PFSK-1 (cell line): Measurements from ENCODE around the gene SAMD10.

ENCODE experiments used
- FOXP2 ChIP-seq: optimal IDR thresholded peaks from 2 replicates; pipeline ENCODE3; 2011; ENCODE audit warnings: borderline replicate concordance, control low read depth, inconsistent platforms; ENCODE audit not compliant: insufficient read depth; ENCODE audit errors: extremely low read length, extremely low read depth
- POLR2AphosphoS5 ChIP-seq: IDR thresholded peaks from 2 replicates; pipeline ENCODE4 v1.6.1; 2012; ENCODE audit warnings: low read depth, mild to moderate bottlenecking, control low read depth, low read length, moderate library complexity
- REST ChIP-seq, 2 experiments: IDR thresholded peaks; 2 replicates each; pipeline versions ENCODE4 v1.6.1 to v1.8.0; 2011 to 2012; ENCODE audit warnings: low read depth in 2 of 2, low read length in 2 of 2, control low read depth in 1 of 2, inconsistent platforms in 1 of 2, mild to moderate bottlenecking in 1 of 2, moderate library complexity in 1 of 2; ENCODE audit not compliant: insufficient read depth in 1 of 2
- SIN3A ChIP-seq: IDR thresholded peaks from 2 replicates; pipeline ENCODE4 v1.6.1; 2012; ENCODE audit warnings: mild to moderate bottlenecking, low read length, moderate library complexity, borderline replicate concordance; ENCODE audit not compliant: insufficient read depth
- TAF1 ChIP-seq: IDR thresholded peaks from 2 replicates; pipeline ENCODE4 v1.6.1; 2012; ENCODE audit warnings: low read length, control low read depth, borderline replicate concordance; ENCODE audit not compliant: insufficient read depth

Gene SAMD10

GRCh38 chr20:64024141-64024990, 44.9 kb upstream of the SAMD10 start:
- TF ChIP-seq TAF1 (no peak), REST (IDR thresholded peaks at IDR 0.05; ENCODE audit: insufficient read depth in 1 of 2, low read depth in 2 of 2, low read length in 2 of 2) (no peak), SIN3A (no peak), POLR2AphosphoS5 (no peak), FOXP2 (no peak)

GRCh38 chr20:64023361-64024140, 44.1 kb upstream of the SAMD10 start:
- TF ChIP-seq REST (IDR thresholded peaks at IDR 0.05; ENCODE audit: insufficient read depth in 1 of 2, low read depth in 2 of 2, low read length in 2 of 2) (no peak), TAF1 (no peak), POLR2AphosphoS5 (no peak), FOXP2 (no peak), SIN3A (no peak)

GRCh38 chr20:64022671-64023360, 43.4 kb upstream of the SAMD10 start:
- TF ChIP-seq REST (IDR thresholded peaks at IDR 0.05; ENCODE audit: insufficient read depth in 1 of 2, low read depth in 2 of 2, low read length in 2 of 2) (no peak), POLR2AphosphoS5 (no peak), TAF1 (no peak), FOXP2 (no peak), SIN3A (no peak)

GRCh38 chr20:64021124-64021975, 41.9 kb upstream of the SAMD10 start:
- TF ChIP-seq TAF1 (no peak), POLR2AphosphoS5 (no peak), FOXP2 (no peak), SIN3A (no peak), REST (IDR thresholded peaks at IDR 0.05; ENCODE audit: insufficient read depth in 1 of 2, low read depth in 2 of 2, low read length in 2 of 2) (no peak)
